HG02973 (cell line): ENCODE measurements around the gene CCDC197.

ENCODE experiments used
- ATAC-seq: cut with Tn5 transposase; IDR thresholded peaks from one replicate; pipeline ENCODE4 v1.9.1; 2021; ENCODE audit warnings: moderate library complexity; ENCODE audit not compliant: unreplicated experiment

The CCDC197 gene

DNA sequence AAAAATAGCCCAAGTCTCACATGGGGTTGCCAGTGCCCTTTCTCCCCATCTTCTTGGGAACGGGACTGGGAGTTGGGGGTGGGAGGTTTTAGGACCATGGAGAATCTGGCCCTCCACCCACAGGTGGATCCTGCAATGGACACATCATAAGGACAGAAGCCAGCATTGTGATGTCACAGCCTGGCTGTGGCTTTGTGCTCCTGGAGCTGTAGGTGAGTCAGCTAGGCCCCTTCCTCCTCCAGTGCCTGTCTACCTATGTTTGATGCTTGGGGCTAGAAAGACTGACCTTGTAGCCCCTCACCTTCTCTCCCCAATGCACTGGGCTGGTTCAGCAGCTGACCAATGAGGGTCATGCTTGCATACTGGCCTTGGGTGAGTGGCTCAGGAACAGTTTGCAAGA lies at the start of gene CCDC197:
CCDC197 (plus strand) TSS at position 220 of the 400 bp plus-strand sequence. CDS start 831 bp downstream, outside the sequence.
- no peak for ATAC-seq

GRCh38 chr14:93949511-93950075 lies 47.5 kb upstream of the CCDC197 start:
- no peak for ATAC-seq

GRCh38 chr14:93950948-93951634 lies 46.0 kb upstream of the CCDC197 start:
- no peak for ATAC-seq

DNA sequence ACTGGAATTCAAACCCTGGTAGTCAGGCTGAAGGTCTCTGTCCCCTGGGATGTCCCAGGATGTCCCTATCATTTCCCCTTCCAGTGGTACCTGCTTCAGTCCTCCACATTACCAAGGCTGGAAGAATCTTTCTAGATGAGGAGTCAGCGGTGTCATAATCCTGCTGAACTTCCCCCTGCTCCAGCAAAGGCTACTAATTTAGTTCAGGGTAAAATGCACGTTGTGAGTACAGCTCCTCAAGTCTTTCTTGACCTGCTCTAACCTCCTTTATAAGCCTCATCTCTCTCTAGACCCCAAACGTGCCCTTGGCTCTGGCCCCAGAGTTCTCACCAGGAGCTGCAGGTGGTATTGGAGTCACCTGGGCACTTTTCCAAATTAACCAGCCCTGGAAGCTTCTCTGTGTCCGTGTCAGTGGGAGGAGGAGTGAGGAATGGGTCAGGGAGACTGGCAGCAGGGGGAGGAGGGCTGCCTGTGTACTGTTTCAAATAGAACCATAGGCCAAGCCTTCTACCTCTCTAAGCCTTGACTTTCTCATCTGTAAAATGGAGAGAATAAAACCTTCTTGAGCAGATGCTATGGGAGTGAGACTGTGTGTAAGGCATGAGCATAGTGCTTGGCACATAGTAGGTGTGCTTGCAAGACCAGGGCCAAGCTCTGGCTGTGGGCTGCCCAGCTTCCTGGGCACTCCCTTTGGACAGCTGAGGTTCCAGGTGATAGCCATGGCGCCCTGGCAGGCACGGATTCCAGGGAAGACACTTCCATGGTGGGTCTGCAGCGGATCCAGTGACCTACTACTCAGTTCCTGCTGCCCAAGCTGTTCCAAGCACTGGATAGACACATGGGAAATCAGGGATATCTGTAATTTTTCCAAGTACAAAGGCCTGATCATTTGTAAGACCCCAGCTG lies 45.2 kb upstream of the CCDC197 start:
- ATAC-seq: no peak

- no peak for ATAC-seq
Observed at GRCh38 chr14:93952829-93953228, 44.3 kb upstream of the CCDC197 start.

DNA sequence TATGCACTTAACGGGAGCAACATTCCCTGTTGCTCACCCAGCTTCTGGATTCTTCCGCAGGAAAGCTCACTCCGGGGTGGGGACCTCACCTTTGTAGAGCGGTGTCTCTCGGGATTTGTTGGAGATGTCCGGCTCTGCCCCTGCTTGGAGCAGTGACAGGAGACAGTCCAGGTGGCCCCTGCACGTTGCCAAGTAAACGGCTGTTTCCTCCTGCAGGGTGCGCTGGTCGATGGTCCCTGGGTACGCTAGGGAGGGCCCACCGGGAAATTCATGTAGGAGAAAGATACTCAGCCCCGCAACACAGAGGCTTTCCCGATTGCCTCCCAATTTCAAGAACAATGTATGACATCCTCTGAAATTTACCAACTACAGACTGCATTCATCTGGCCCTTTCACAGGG lies 43.8 kb upstream of the CCDC197 start:
- no peak for ATAC-seq

DNA sequence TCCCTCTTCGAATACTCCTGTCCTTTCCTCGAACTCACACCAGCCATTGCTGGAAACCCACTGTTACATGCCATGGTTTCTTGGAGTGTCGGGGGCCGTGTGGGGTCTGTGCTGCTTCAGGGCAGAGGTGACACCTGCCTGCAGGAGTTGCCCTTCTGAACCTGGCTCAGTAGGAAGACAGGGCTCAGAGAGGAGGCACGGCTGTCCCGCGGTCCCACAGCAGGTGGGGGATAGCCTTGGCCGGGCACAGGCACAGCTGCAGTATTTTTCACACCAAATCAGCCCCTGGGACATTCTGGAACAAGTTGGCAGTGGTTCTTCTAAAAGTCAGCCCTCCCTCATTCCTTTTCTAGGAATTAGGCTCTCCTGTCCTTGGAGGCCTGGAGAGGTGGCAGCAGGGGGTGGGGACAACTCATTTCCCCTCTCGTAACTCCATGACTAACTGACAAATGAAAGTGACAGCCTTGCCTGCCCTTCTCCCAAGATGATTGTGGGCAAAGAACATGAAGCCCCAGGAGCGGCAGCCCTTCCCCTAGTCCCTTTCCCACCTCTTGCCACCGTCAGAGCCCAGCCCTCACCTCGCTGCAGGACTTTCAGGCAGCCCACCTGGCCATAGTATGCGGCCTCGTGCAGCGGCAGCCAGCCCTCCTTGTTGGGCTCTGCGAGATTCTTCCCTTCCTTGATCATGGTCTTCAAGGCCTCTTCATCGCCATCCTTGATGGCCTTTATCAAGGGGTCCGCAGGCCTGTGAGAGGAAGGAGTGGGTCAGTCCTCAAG lies 43.2 kb upstream of the CCDC197 start:
- no peak for ATAC-seq

- ATAC-seq: no peak
Observed at GRCh38 chr14:93954516-93954830, 42.6 kb upstream of the CCDC197 start.

DNA sequence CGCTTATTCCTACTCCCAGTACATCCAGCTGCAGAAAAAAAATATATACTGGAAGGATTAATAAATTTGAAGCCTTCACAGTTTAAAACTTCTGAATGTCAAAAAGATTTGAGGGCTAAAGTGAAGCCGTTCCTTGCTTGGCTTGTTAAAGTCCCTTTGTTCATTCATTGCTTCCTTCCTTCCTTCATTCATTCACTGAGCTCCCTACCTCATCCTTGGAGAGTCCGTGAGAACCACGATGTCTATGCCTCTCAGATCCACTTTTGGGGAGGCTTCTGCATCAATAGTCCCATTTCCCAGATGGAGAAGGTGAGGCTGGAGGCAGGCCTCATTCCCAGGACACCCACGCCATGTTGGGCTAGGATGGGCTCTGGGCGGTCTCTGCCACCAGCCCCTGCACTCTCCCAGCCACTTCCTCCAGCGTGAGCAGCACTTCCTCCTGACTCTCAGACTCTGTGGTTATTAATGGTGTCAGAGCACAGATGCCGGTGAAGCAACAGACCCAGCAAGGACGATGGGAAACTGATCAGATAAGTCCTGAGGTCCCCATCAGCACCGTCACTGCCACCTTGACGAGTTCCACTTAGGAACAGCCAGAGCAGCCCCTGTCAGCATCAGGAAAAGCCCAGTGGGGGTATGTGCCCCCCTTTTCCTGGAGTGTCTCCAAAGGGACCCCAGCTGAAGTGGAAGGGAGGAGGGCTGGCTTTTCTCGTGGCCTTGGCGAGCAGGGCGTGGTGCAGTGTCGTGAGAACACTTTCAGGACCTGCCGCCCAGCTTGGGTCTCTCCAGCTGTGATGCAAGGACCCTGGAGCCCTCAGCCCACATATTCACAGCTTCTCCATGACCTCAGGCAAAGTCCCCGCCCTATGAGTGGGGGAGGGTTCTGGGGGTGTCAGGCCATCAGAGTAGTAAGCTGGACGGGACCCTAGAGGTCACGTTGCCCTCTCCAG lies 41.9 kb upstream of the CCDC197 start:
- peak; percentile 25 for ATAC-seq

GRCh38 chr14:93955850-93956481 lies 41.1 kb upstream of the CCDC197 start:
- ATAC-seq: no peak

DNA sequence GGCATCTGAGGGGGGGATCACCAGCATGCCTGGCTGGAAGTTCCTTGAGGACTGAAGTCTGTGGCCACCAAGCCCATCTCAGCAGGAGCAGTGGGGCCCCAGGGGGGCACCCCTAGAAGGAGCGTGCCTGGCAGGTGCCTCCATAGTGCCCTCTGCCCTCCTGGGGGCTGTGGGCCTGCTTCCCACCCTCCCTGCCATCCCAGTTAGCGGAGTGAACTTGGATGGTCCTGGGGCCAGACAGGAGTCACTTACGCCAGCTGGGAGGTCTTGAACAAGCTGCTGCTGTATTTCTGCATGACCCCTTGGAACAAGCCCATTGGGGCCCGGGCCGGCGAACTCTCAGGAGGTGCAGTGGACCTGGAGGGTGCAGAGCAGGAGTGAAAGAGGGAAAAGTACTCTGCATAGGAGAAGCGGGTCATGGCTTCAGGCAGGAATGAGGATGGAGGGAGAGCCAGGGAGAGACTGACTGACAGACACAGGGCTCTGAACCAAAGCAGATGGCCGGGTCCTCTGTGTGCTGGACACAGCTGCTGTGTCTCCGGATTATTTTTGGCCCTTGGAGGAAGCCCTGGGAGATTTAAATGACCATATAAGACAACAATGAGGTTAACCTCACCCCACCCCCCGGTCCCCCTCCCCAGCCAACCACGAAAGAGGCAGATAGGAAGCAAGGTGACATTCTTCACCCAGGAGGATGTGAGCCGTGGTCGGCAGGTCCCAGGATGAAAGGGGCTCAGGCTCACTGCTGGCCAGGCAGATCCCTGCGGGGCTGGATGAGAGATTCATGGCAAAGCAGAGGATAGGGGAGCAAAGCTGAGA lies 40.4 kb upstream of the CCDC197 start:
- no peak for ATAC-seq

DNA sequence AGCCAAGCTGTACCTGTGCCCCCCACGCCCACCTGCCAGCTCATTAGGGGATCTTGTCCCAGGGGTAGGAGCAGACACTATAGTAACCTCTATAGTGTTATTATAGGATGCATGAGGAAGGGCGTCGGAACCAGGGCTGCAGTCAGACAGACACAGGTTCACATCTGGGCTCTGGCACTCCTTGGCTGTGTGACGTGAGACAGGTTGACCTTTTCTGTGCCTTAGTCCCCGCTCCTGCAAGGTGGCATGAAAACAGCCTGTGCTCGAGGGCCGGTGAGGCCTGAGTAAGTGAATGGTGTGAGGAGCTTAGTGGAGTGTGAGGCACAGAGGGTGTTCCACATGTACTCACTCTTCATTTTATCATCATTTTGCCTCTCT lies 39.8 kb upstream of the CCDC197 start:
- no peak for ATAC-seq

DNA sequence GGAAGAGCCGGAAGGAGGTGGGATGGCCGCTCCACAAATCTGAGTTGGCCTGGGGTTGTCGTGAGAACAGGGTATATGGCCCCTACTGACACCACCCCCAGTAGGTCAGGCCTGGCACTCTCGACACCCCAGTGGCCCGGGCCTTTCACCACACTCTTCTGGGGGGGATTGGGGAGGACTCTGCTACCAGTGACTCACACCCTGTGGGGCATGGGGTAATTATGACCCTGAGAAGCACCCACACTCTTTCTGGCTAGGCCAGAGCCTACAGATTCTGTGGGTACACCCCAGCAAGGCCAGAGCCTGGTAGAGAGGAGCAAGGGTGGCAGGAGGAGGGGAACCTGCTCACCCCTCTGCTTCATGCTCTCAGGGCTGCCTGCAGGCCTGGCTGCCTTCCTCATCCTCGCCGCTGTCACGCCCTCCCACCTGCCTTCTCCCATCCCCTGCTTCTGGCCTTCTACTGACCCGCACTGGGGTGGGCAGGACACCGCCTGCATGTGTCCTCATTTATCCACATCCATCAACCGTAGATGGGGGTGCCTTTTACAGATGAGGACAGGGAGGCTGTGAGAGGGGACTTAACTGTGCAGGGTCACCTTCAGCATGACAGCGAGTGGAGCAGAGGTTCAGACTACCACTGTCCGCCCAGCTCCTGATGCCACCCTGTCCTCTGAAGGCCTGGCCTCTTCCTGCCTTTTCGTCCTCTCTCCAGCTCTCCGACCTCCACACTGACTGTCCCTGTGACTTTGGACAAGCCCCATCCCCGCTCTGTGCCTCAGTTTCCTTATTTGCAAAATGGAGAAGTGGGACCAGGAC lies 39.1 kb upstream of the CCDC197 start:
- no peak for ATAC-seq

GRCh38 chr14:93958567-93959238 lies 38.4 kb upstream of the CCDC197 start:
- no peak for ATAC-seq

- ATAC-seq: peak; percentile 62
Observed at GRCh38 chr14:93959239-93960107, 37.6 kb upstream of the CCDC197 start.

DNA sequence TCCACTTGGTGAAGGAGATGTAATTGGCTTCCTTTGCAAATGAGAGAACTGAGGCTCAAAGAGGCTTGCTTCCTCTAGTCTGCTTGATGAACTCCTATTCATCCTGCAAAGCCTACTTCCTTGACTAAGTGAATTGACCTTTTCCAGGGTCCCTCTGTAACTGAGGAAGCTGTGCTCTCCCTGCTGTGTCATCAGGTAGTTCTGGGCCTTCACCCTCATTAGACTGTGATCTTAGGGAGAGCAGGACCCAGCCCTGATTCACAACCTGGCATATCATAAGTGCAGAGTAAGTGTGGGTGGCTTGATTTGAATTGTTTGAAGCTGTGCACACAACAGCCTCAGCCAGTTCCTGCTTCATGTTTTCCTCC lies 37.0 kb upstream of the CCDC197 start:
- ATAC-seq: no peak
